Mesenchymal stem cell (in vitro differentiated cells and primary cell): Measurements from ENCODE around the gene CAMK2A.

Experiments used
- DNase-seq: peaks from one replicate; pipeline ENCODE4 v3.0.0-alpha.2; 2013
- H2AFZ ChIP-seq: one replicate; pipeline ENCODE4 v1.6.1; 2013; ENCODE audit warnings: low read depth, mild to moderate bottlenecking, control low read depth, inconsistent platforms, low read length, moderate library complexity
- H2AK5ac ChIP-seq: 2 replicates; pipeline ENCODE4 v1.6.1; 2013; ENCODE audit warnings: low read length, moderate library complexity, mild to moderate bottlenecking, inconsistent platforms; ENCODE audit not compliant: severe bottlenecking
- H2BK120ac ChIP-seq: one replicate; pipeline ENCODE4 v1.6.1; 2013; ENCODE audit warnings: low read depth, mild to moderate bottlenecking, inconsistent platforms, low read length, moderate library complexity
- H2BK12ac ChIP-seq, 2 experiments: one replicate each; pipeline ENCODE4 v1.6.1; 2013; ENCODE audit warnings: inconsistent platforms in 2 of 2, low read length in 2 of 2, mild to moderate bottlenecking in 2 of 2, moderate library complexity in 2 of 2, control low read depth in 1 of 2
- H2BK15ac ChIP-seq: one replicate; pipeline ENCODE4 v1.6.1; 2013; ENCODE audit warnings: mild to moderate bottlenecking, low read depth, inconsistent platforms; ENCODE audit not compliant: poor library complexity, severe bottlenecking
- H2BK5ac ChIP-seq: 2 replicates; pipeline ENCODE4 v1.6.1; 2013; ENCODE audit warnings: low read depth, mild to moderate bottlenecking, low read length, control low read depth, inconsistent platforms; ENCODE audit not compliant: poor library complexity, severe bottlenecking
- H3K14ac ChIP-seq, 2 experiments: one replicate each; pipeline ENCODE4 v1.6.1; 2013; ENCODE audit warnings: inconsistent platforms in 2 of 2, low read length in 2 of 2, control low read depth in 1 of 2, mild to moderate bottlenecking in 1 of 2, moderate library complexity in 1 of 2
- H3K18ac ChIP-seq, 2 experiments: one replicate each; pipeline ENCODE4 v1.6.1; 2013; ENCODE audit warnings: inconsistent platforms in 2 of 2, low read length in 2 of 2, control low read depth in 1 of 2, low read depth in 1 of 2, mild to moderate bottlenecking in 1 of 2
- H3K23ac ChIP-seq, 2 experiments: one replicate each; pipeline ENCODE4 v1.6.1; 2013; ENCODE audit warnings: inconsistent platforms in 2 of 2, low read length in 2 of 2, mild to moderate bottlenecking in 2 of 2, moderate library complexity in 2 of 2, control low read depth in 1 of 2
- H3K27ac ChIP-seq: 2 replicates; pipeline ENCODE4 v1.5.1; 2013; ENCODE audit warnings: mild to moderate bottlenecking, moderate library complexity, low read length, control low read depth, inconsistent platforms; ENCODE audit not compliant: poor library complexity, severe bottlenecking
- H3K27me3 ChIP-seq, 2 experiments: 2 replicates each; pipeline versions ENCODE4 v1.6.1 to v1.7.0; 2013; ENCODE audit warnings: low read length in 2 of 2, mild to moderate bottlenecking in 2 of 2, moderate library complexity in 2 of 2, control low read depth in 1 of 2, inconsistent platforms in 1 of 2; ENCODE audit not compliant: control insufficient read depth in 1 of 2, insufficient read depth in 1 of 2
- H3K36me3 ChIP-seq, 2 experiments: 2 replicates each; pipeline versions ENCODE4 v1.6.1 to v1.7.0; 2013; ENCODE audit warnings: low read length in 2 of 2, control low read depth in 1 of 2, inconsistent platforms in 1 of 2, low read depth in 1 of 2, mild to moderate bottlenecking in 1 of 2; ENCODE audit not compliant: insufficient read depth in 2 of 2, control insufficient read depth in 1 of 2
- H3K4ac ChIP-seq, 2 experiments: one replicate each; pipeline ENCODE4 v1.6.1; 2013; ENCODE audit warnings: inconsistent platforms in 2 of 2, low read length in 2 of 2, mild to moderate bottlenecking in 2 of 2, moderate library complexity in 2 of 2, control low read depth in 1 of 2, low read depth in 1 of 2
- H3K4me1 ChIP-seq: 2 replicates; pipeline ENCODE4 v1.6.1; 2013; ENCODE audit warnings: low read depth, low read length, control low read depth; ENCODE audit not compliant: control insufficient read depth, insufficient read depth
- H3K4me2 ChIP-seq: 2 replicates; pipeline ENCODE4 v1.6.1; 2013; ENCODE audit warnings: low read length, mild to moderate bottlenecking, inconsistent platforms; ENCODE audit not compliant: poor library complexity, severe bottlenecking
- H3K4me3 ChIP-seq, 2 experiments: 2 replicates each; pipeline versions ENCODE4 v1.5.1 to v1.7.0; 2013; ENCODE audit warnings: low read length in 2 of 2, mild to moderate bottlenecking in 2 of 2, control low read depth in 1 of 2, low read depth in 1 of 2; ENCODE audit not compliant: insufficient read depth in 1 of 2
- H3K79me1 ChIP-seq: replicated peaks from 2 replicates; pipeline ENCODE4 v1.6.1; 2013; ENCODE audit warnings: mild to moderate bottlenecking, control low read depth, low read length, inconsistent platforms; ENCODE audit not compliant: poor library complexity, severe bottlenecking
- H3K9ac ChIP-seq: 2 replicates; pipeline ENCODE4 v1.7.0; 2013; ENCODE audit warnings: mild to moderate bottlenecking, low read length, moderate library complexity
- H3K9me3 ChIP-seq: 2 replicates; pipeline ENCODE4 v1.7.0; 2013; ENCODE audit warnings: mild to moderate bottlenecking, low read length; ENCODE audit not compliant: control insufficient read depth
- H4K8ac ChIP-seq: one replicate; pipeline ENCODE4 v1.6.1; 2013; ENCODE audit warnings: inconsistent platforms, mild to moderate bottlenecking, low read length, moderate library complexity
- H4K91ac ChIP-seq: one replicate; pipeline ENCODE4 v1.6.1; 2013; ENCODE audit warnings: mild to moderate bottlenecking, low read length, inconsistent platforms
- WGBS: methylation state at CpG from one replicate; pipeline ENCODE4 v1.1.7; 2013; ENCODE audit warnings: mixed read lengths; 5-methylcytosine and 5-hydroxymethylcytosine counted together

CAMK2A gene

DNA sequence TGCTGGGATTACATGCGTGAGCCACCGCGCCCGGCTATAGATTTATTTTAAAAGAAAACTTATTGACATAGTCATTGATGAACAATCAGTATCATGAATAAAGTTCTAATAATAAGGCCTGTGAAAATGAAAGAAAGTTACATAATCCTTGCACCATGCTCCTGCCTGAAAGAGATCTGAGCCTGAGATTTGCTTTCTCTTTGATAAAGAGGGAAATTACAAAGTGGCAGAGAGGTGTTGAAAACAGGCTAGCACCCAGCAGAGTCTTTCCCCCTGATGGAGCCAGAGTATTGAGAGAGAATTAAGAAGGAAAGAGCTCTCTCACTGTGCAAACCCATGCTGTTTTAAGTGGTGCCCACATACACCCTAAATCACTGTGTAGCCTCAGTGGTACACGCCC, 62.5 kb downstream of the CAMK2A start:
- Histone ChIP-seq H2BK15ac (no peak overlapping the region), H3K79me1 (no peaks in the 10 kb centered on the region), H3K4me1 (no peaks in the 10 kb centered on the region), H4K8ac (no peak overlapping the region), H2BK5ac (no peak overlapping the region), H3K27ac (no peak overlapping the region), H3K9me3 (no peaks in the 10 kb centered on the region), H2BK12ac (no peak overlapping the region), H3K36me3 (peaks cover 0 to 4% of the 10 kb centered on the region in 2 experiments), H2AK5ac (no peak overlapping the region), H3K18ac (no peak overlapping the region), H3K9ac (no peak overlapping the region), H2BK120ac (no peak overlapping the region), H3K23ac (no peak overlapping the region), H3K4ac (no peak overlapping the region), H3K27me3 (no peaks in the 10 kb centered on the region), H2AFZ (no peak overlapping the region), H3K14ac (no peak overlapping the region), H4K91ac (no peak overlapping the region), H3K4me3 (no peak overlapping the region), H3K4me2 (no peak overlapping the region)
- no peak for DNase-seq
- WGBS, result 100% methylated on average over 1 of the region's 5 CpGs

DNA sequence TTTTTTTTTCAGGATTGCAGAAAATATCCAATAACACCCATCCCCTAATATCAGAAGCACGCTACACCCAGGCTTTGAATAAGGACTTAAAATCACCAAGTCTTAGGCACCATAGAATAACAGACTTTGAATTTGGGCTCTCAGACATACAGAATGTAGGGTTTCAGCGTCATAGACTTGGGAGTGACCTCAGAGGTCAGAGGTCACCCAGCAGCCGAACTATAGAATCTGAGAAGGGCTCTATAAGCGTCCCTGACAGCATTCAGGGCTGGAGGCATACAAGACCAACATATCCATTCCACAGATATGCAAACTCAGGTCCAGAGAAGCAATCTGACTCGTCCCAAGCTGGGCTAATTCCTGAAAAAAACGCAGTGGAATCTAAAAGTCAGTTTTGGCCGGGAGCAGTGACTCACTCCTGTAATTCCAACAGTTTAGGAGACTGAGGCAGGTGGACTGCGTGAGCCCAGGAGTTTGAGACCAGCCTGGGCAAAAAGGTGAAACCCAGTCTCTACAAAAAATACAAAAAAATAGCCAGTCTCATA, 65.0 kb downstream of the CAMK2A start:
- H2BK120ac ChIP-seq, result no peak overlapping the region
- no peak overlapping the region for H4K8ac ChIP-seq
- H3K18ac ChIP-seq, result no peak overlapping the region
- H3K79me1 ChIP-seq, result no peaks in the 10 kb centered on the region
- peak; percentile 19 for DNase-seq
- no peaks in the 10 kb centered on the region for H3K9me3 ChIP-seq
- H3K14ac ChIP-seq, result no peak overlapping the region
- H3K27ac ChIP-seq, result no peak overlapping the region
- no peak overlapping the region for H2AFZ ChIP-seq
- no peak overlapping the region for H3K4ac ChIP-seq
- peaks cover 0 to 4% of the 10 kb centered on the region in 2 experiments for H3K36me3 ChIP-seq
- H2AK5ac ChIP-seq, result no peak overlapping the region
- H3K9ac ChIP-seq, result no peak overlapping the region
- 58% methylated on average over 6 of the region's 8 CpGs for WGBS
- no peak overlapping the region for H3K23ac ChIP-seq
- H2BK12ac ChIP-seq, result no peak overlapping the region
- H3K4me3 ChIP-seq, result no peak overlapping the region
- H3K27me3 ChIP-seq, result no peaks in the 10 kb centered on the region
- H3K4me1 ChIP-seq, result no peaks in the 10 kb centered on the region
- no peak overlapping the region for H2BK15ac ChIP-seq
- H4K91ac ChIP-seq, result no peak overlapping the region
- H3K4me2 ChIP-seq, result no peak overlapping the region
- H2BK5ac ChIP-seq, result no peak overlapping the region

DNA sequence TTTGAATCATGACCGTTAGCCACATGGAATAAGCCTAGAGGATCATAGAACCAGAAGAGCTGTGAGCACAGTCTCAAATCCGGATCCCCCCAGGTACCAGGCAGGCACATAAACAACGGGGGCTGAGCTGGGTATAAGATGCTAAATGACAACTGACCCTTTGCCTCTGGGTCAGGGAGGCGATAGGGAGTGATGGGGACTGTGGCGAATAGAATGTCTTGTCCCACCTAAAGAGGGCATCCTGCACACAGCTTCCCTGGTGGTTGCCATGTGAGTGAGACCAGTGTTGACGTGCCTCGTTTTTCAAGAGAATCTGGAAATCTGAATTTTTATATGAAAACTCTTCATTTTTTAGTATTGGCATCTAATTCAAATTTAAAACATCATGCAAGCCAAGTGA, 66.1 kb downstream of the CAMK2A start:
- Histone ChIP-seq H3K79me1 (no peaks in the 10 kb centered on the region), H3K9ac (no peak overlapping the region), H2AK5ac (no peak overlapping the region), H3K18ac (no peak overlapping the region), H3K27ac (no peak overlapping the region), H2BK120ac (no peak overlapping the region), H3K27me3 (no peaks in the 10 kb centered on the region), H2BK5ac (no peak overlapping the region), H4K91ac (no peak overlapping the region), H4K8ac (no peak overlapping the region), H2BK15ac (no peak overlapping the region), H3K9me3 (no peaks in the 10 kb centered on the region), H2AFZ (no peak overlapping the region), H3K4ac (no peak overlapping the region), H2BK12ac (no peak overlapping the region), H3K4me3 (no peak overlapping the region), H3K36me3 (peaks cover 0 to 4% of the 10 kb centered on the region in 2 experiments), H3K23ac (no peak overlapping the region), H3K14ac (no peak overlapping the region), H3K4me1 (no peaks in the 10 kb centered on the region), H3K4me2 (no peak overlapping the region)
- no peak for DNase-seq
- 91% methylated on average over 5 of the region's 7 CpGs for WGBS

- 80% methylated on average over 7 of the region's 21 CpGs for WGBS
Observed at GRCh38 chr5:150222906-150223305, 66.7 kb downstream of the CAMK2A start.

More at GRCh38 chr5:150222906-150223305, 66.7 kb downstream of the CAMK2A start:
- H3K79me1 ChIP-seq, result no peaks in the 10 kb centered on the region
- H2BK5ac ChIP-seq, result no peak overlapping the region
- no peak overlapping the region for H2AK5ac ChIP-seq
- H2BK120ac ChIP-seq, result no peak overlapping the region
- H3K4ac ChIP-seq, result no peak overlapping the region
- peaks cover 0 to 4% of the 10 kb centered on the region in 2 experiments for H3K36me3 ChIP-seq
- no peak overlapping the region for H3K18ac ChIP-seq
- no peaks in the 10 kb centered on the region for H3K9me3 ChIP-seq
- no peak overlapping the region for H4K8ac ChIP-seq
- H3K27me3 ChIP-seq, result no peaks in the 10 kb centered on the region
- no peak overlapping the region for H3K9ac ChIP-seq
- H3K4me1 ChIP-seq, result no peaks in the 10 kb centered on the region
- no peak overlapping the region for H3K27ac ChIP-seq
- no peak overlapping the region for H2AFZ ChIP-seq
- no peak overlapping the region for H2BK12ac ChIP-seq
- H3K23ac ChIP-seq, result no peak overlapping the region
- no peak overlapping the region for H3K14ac ChIP-seq
- DNase-seq, result no peak
- H3K4me3 ChIP-seq, result no peak overlapping the region
- H3K4me2 ChIP-seq, result no peak overlapping the region
- no peak overlapping the region for H4K91ac ChIP-seq
- H2BK15ac ChIP-seq, result no peak overlapping the region
